Activated CD8-positive, alpha-beta memory T cell treated with anti-CD3 and anti-CD28 coated beads, Interleukin-2, amount 50 U/mL, for 4 hours (primary cell): Measurements from ENCODE around the gene DND1.
"Not testable (repeated sequence)": the region's sequence is repeated elsewhere in the genome, so short reads cannot be mapped to it uniquely, and the experiment has no call there.

Experiments used
- DNase-seq: peaks from one replicate; pipeline ENCODE4 v3.0.0-alpha.2; 2020

The DND1 gene

GRCh38 chr5:140671472-140672125 lies 1.8 kb downstream of the DND1 start:
- no peak for DNase-seq

- not testable (repeated sequence) for DNase-seq
These were observed 2.3 kb downstream of the DND1 start for GRCh38 chr5:140671035-140671434.

GRCh38 chr5:140664359-140665119 lies 8.8 kb downstream of the DND1 start, which contains the start of gene WDR55:
WDR55 (plus strand) TSS chr5:140664904; CDS start chr5:140664913, 9 bp downstream.
- peak; percentile 95 for DNase-seq

- no peak for DNase-seq
These were observed 9.4 kb downstream of the DND1 start for GRCh38 chr5:140664030-140664358.

- DNase-seq, result not testable (repeated sequence)
These were observed 13.0 kb downstream of the DND1 start for GRCh38 chr5:140660371-140660770.

- no peak for DNase-seq
These were observed 14.5 kb downstream of the DND1 start for GRCh38 chr5:140658870-140659269.

- DNase-seq, result no peak
These were observed 26.3 kb downstream of the DND1 start for GRCh38 chr5:140647042-140647419.

GRCh38 chr5:140642718-140643117 lies 30.7 kb downstream of the DND1 start:
- DNase-seq, result no peak

GRCh38 chr5:140641716-140642115 lies 31.7 kb downstream of the DND1 start:
- no peak for DNase-seq

GRCh38 chr5:140639148-140639981 lies 34.0 kb downstream of the DND1 start, which contains the start of gene TMCO6:
TMCO6 (plus strand) TSS chr5:140639451; CDS start chr5:140639528, 77 bp downstream.
- DNase-seq, result peak; percentile 97

GRCh38 chr5:140638898-140639147 lies 34.6 kb downstream of the DND1 start:
- not testable (repeated sequence) for DNase-seq

GRCh38 chr5:140637371-140638100 lies 35.8 kb downstream of the DND1 start:
- no peak for DNase-seq

- no peak for DNase-seq
These were observed 37.8 kb downstream of the DND1 start for GRCh38 chr5:140635291-140636257.

GRCh38 chr5:140634103-140634502 lies 39.3 kb downstream of the DND1 start:
- no peak for DNase-seq

- no peak for DNase-seq
These were observed 39.9 kb downstream of the DND1 start for GRCh38 chr5:140633501-140633900.

GRCh38 chr5:140633021-140633471 lies 40.3 kb downstream of the DND1 start, which contains the start of gene CD14:
CD14 (minus strand) TSS chr5:140633175; CDS start chr5:140633071, 104 bp downstream.
- DNase-seq, result no peak

GRCh38 chr5:140632366-140633020 lies 40.9 kb downstream of the DND1 start:
- DNase-seq, result peak; percentile 45

GRCh38 chr5:140631831-140632365 lies 41.5 kb downstream of the DND1 start:
- peak; percentile 32 for DNase-seq

- no peak for DNase-seq
These were observed 42.3 kb downstream of the DND1 start for GRCh38 chr5:140631036-140631417.

- DNase-seq, result no peak
These were observed 42.9 kb downstream of the DND1 start for GRCh38 chr5:140630292-140631035.
